Measurements from ENCODE around the gene NUDT4. TPM values are rescaled to one million over a fixed set of nuclear protein-coding genes. Genes with fewer than 3 reads are reported as not detected.

Gene NUDT4
- polyA plus RNA-seq, 2 of the 4 experiments (the other 2 are of a cell fraction), result 19.6 to 41.0 TPM

GRCh38 chr12:93358058-93358457 lies 19.7 kb upstream of the NUDT4 start:
- 85% methylated on average over 2 of the region's 2 CpGs for WGBS (ENCODE audit: missing lambda C conversion rate)
- CTCF ChIA-PET, result interaction anchor here (0.8 kb wide), 1 partner anchor 39 kb away, joined by 4 read pairs; no protein-coding TSS in a partner anchor

GRCh38 chr12:93358821-93359220 lies 18.9 kb upstream of the NUDT4 start:
- Histone ChIP-seq H3K4me3 (no peak overlapping the region), H3K27ac (no peak overlapping the region), H3K9me3 (no peaks in the 10 kb centered on the region), H3K4me2 (no peak overlapping the region), H3K4me1 (no peaks in the 10 kb centered on the region)
- FAIRE-seq, result no peak
- DNase-seq (ENCODE audit: low read depth in 1 of 2, low spot score in 1 of 2), result no peak
- TF ChIP-seq, protein P1, sequence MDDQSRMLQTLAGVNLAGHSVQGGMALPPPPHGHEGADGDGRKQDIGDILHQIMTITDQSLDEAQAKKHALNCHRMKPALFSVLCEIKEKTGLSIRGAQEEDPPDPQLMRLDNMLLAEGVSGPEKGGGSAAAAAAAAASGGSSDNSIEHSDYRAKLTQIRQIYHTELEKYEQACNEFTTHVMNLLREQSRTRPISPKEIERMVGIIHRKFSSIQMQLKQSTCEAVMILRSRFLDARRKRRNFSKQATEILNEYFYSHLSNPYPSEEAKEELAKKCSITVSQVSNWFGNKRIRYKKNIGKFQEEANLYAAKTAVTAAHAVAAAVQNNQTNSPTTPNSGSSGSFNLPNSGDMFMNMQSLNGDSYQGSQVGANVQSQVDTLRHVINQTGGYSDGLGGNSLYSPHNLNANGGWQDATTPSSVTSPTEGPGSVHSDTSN (IDR thresholded peaks at IDR 0.05), result no peak
- ChIA-PET POLR2A (interaction anchor here (0.5 kb wide), 1 partner anchor 23 kb away, joined by 3 read pairs; no protein-coding TSS in a partner anchor), CTCF (no interaction called here)
- 82% methylated on average over 2 of the region's 2 CpGs for WGBS (ENCODE audit: missing lambda C conversion rate)
- no peak for ATAC-seq

More at GRCh38 chr12:93358058-93358457, 19.7 kb upstream of the NUDT4 start:
- no peak overlapping the region for H3K4me2 ChIP-seq
- no peaks in the 10 kb centered on the region for H3K4me1 ChIP-seq
- ATAC-seq, result no peak
- no peak for FAIRE-seq
- DNase-seq (ENCODE audit: low read depth in 1 of 2, low spot score in 1 of 2), result no peak
- H3K4me3 ChIP-seq, result no peak overlapping the region
- POLR2A ChIA-PET, result no interaction called here
- H3K9me3 ChIP-seq, result no peaks in the 10 kb centered on the region
- TF ChIP-seq RAD21 (conservative IDR thresholded peaks at IDR 0.05 in 1 of 2, IDR thresholded peaks at IDR 0.05 in 1 of 2) (no peak), NPAS2 (CRISPR knock-in tag; IDR thresholded peaks at IDR 0.05; ENCODE audit: borderline replicate concordance) (no peak), FOSL2 (IDR thresholded peaks at IDR 0.05) (no peak), FOSL2 (CRISPR knock-in tag; IDR thresholded peaks at IDR 0.05) (no peak), ESRRA (IDR thresholded peaks at IDR 0.05; ENCODE audit: borderline replicate concordance, low read length) (no peak), TFCP2L1 (CRISPR knock-in tag; IDR thresholded peaks at IDR 0.05) (no peak), EP300 (IDR thresholded peaks at IDR 0.05) (no peak), NR3C1 (IDR thresholded peaks at IDR 0.05) (no peak), GATA3 (IDR thresholded peaks at IDR 0.05; ENCODE audit: borderline replicate concordance) (no peak), E2F6 (IDR thresholded peaks at IDR 0.05; ENCODE audit: borderline replicate concordance, low read depth) (no peak), CBX8 (IDR thresholded peaks at IDR 0.05) (no peak), HOXB13 (CRISPR knock-in tag; IDR thresholded peaks at IDR 0.05; ENCODE audit: low read depth) (no peak), RCOR1 (IDR thresholded peaks at IDR 0.05; ENCODE audit: low read depth, low read length) (no peak), HOXB5 (CRISPR knock-in tag; IDR thresholded peaks at IDR 0.05) (no peak), MAFK (IDR thresholded peaks at IDR 0.05; ENCODE audit: partially characterized antibody) (no peak), CTCF (IDR thresholded peaks at IDR 0.05) (no peak), MAZ (IDR thresholded peaks at IDR 0.05; ENCODE audit: borderline replicate concordance, low read depth, low read length) (no peak), ELK1 (IDR thresholded peaks at IDR 0.05; ENCODE audit: low read depth, low read length) (no peak), MAX (IDR thresholded peaks at IDR 0.05) (no peak), EHMT2 (IDR thresholded peaks at IDR 0.05; ENCODE audit: low read depth) (no peak)
- H3K27ac ChIP-seq, result no peak overlapping the region
